Ovary (tissue), 3 donors: ENCODE measurements around the gene MECP2.

ENCODE experiments used
- CTCF ChIP-seq, 3 donors: fragments of 450-650 bp in 2 of 3; fragments of 200-600 bp in 1 of 3; IDR thresholded peaks; one replicate each; pipeline versions ENCODE4 v1.5.1 to v1.8.0; 2016 to 2022; ENCODE audit warnings: antibody characterized with exemption in 3 of 3, mild to moderate bottlenecking in 1 of 3
- EP300 ChIP-seq: sonication (generic); formaldehyde crosslinking; IDR thresholded peaks from one replicate; pipeline ENCODE4 v1.6.1; 2017; ENCODE audit warnings: antibody characterized with exemption
- POLR2A ChIP-seq: fragments of 450-650 bp; IDR thresholded peaks from one replicate; pipeline ENCODE4 v1.6.1; 2017; ENCODE audit warnings: antibody characterized with exemption, mild to moderate bottlenecking, moderate library complexity
- donor health status: DM: no; HTN: no; CAD: no.

DNA sequence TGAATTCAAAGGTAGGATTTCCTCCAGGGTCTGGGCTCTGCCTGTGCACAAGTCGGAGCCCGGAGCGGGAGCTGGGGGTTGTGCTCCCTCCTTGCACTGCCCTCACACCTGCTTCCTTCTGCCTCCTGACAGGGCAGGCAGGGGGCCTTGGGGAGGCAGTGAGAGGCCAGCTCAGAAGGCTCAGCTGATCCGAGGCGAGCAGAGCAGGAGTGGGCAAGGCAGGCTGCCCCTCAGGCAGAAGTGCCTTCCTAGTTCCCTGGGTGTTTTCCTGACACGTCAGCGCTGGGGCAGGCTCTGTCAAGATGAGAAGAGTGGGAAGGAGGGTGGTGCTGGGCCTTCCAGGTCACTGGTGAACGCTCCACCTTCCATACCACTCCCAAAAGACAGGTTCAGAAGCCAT, 72.3 kb downstream of the MECP2 start:
- TF ChIP-seq CTCF (IDR thresholded peaks at IDR 0.05) (no peak), POLR2A (no peak), EP300 (no peak)
